Astrocyte of the cerebellum (primary cell): ENCODE results near the gene CSTF1.

Experiments used
- DNase-seq: peaks from one replicate; pipeline ENCODE4 v3.0.0-alpha.2; 2011; ENCODE audit warnings: low read depth
- H3K4me3 ChIP-seq: 2 replicates; pipeline ENCODE4 v1.5.1; 2011; ENCODE audit warnings: mild to moderate bottlenecking, low read depth, low read length, moderate library complexity
- CTCF ChIP-seq: IDR thresholded peaks from 2 replicates; pipeline ENCODE4 v1.5.1; 2012; ENCODE audit warnings: low read length, low read depth, moderate library complexity, mild to moderate bottlenecking; ENCODE audit errors: missing control alignments
- in situ Hi-C: cut with HindIII; loops from 2 replicates; pipeline ENCODE4 v1.10.0; 2017; ENCODE audit warnings: low sequenced_read_pairs

Gene CSTF1

DNA sequence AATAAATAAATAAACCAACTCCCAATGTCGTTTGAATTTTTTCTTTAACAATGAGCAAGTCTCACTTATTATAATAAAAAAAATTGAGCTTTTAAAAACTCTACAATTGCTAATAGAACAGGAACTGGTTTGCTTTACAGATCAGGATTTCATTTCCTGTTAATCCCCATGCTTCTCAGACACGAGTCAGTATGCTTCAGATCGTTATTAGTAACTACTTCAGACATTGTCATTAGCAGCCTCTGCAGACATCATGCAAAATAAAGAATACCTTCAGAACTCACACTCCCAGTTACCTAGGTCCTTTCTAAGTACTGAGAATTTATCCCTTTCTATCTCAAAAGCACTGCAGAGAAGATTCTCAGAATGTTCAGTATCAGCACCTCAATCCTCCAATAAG is 43.7 kb upstream of the CSTF1 start:
- H3K4me3 ChIP-seq, result no peak overlapping the region
- no peak for DNase-seq
- in situ Hi-C loops, result no loop called here
- TF ChIP-seq CTCF, result no peak

DNA sequence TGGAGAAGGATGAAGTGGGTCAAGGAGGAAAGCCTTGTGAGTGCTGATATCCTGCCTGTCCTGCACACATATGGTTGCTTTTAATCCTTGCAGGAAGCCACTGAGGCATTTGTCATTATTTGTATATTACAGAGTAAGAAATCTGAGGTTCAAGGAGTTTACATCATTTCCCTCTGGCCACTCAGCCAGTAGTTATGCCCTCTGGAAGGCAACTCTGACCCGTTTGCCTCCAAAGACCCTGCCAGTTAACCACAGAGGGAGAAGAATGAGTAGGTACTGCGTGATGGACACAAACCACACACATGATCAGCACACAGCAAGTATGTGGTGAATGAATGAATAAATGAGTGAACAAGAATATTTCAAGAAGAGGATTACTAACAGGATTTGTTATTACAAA is 41.6 kb upstream of the CSTF1 start:
- no peak for DNase-seq
- no peak for TF ChIP-seq CTCF
- in situ Hi-C loops, result no loop called here
- H3K4me3 ChIP-seq, result no peak overlapping the region

DNA sequence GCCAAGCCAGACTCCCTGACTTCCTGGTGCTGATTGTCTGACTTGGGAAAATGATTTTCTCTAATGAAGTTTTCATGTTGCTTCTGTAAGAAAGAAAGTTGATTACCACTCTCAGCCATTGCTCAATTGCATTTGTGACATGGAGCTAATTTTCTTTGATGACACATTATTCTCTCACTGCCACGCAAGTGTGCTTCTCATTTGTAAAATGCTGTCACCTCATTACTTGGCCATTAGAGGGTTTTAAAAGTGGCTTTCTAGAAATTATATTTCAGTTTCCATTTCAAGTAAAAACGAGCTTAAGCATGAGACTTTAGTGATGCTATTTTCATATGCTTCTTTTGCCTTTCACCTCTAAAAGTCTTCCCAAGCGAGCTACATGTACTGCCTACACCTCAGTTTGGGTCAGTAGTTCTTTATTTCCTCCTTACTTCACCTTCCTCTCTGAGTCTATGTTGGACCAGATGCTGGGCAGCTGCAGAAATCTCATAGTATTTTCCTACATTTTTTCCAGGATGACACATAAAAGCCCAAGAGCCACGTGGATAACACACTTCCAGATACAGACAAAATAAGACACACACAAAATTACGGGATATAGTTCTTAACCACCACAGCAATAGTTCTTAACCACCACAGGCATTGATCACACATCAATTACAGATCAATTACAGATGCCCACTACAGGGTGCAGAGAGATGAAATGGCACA is 39.9 kb upstream of the CSTF1 start:
- DNase-seq, result no peak
- in situ Hi-C loops, result no loop called here
- no peak for TF ChIP-seq CTCF
- H3K4me3 ChIP-seq, result no peak overlapping the region

DNA sequence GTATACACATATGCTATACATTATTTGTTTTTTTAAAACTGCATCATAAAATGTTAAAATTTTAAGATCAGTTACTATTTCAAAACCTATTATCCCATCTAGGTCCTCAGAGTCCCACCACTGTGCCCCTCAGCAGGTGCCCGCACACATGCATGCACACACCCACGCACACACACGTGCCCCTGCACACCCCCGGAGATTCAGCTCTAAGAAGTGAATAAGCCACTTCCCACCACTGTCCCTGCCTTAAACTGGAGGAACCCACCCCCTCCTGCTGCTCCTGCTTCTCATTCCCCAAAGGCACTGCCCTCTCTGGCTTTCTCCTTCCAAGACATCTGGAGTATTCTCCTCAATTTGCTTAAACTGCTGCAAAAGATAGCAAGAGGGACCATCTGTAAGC is 39.1 kb upstream of the CSTF1 start:
- in situ Hi-C loops, result no loop called here
- no peak for TF ChIP-seq CTCF
- DNase-seq, result no peak
- H3K4me3 ChIP-seq, result no peak overlapping the region

GRCh38 chr20:56358070-56358469 is 34.4 kb upstream of the CSTF1 start:
- TF ChIP-seq CTCF, result no peak
- DNase-seq, result no peak
- in situ Hi-C loops, result no loop called here
- H3K4me3 ChIP-seq, result no peak overlapping the region

- in situ Hi-C loops, result no loop called here
- peak within 1 kb of the TSS; percentile 86 for H3K4me3 ChIP-seq
- DNase-seq, result peak; percentile 56
- TF ChIP-seq CTCF, result no peak
Observed at GRCh38 chr20:56358600-56359211, 33.7 kb upstream of the CSTF1 start, which contains the start of gene FAM210B. TSS of gene FAM210B (plus strand) at chr20:56358974. CDS start at chr20:56359006, 32 bp downstream.
